Activated CD4-positive, alpha-beta T cell treated with anti-CD3 and anti-CD28 coated beads, Interleukin-2, amount 50 U/mL, for 4 hours (primary cell): ENCODE measurements around the gene FBH1.
"Not testable (repeated sequence)": the region's sequence is repeated elsewhere in the genome, so short reads cannot be mapped to it uniquely, and the experiment has no call there.

Experiments used
- DNase-seq, 2 experiments: peaks; one replicate each; pipeline ENCODE4 v3.0.0-alpha.2; 2020

The FBH1 gene

GRCh38 chr10:5961405-5962100 is 71.5 kb downstream of the FBH1 start:
- no peak for DNase-seq

GRCh38 chr10:5962358-5962940 is 72.4 kb downstream of the FBH1 start:
- DNase-seq: not testable (repeated sequence)

GRCh38 chr10:5963071-5963470 is 73.0 kb downstream of the FBH1 start:
- no peak for DNase-seq

- DNase-seq: no peak
Measured at GRCh38 chr10:5963591-5963990, 73.5 kb downstream of the FBH1 start.

- DNase-seq: no peak
Measured at GRCh38 chr10:5964736-5965135, 74.7 kb downstream of the FBH1 start.

GRCh38 chr10:5965266-5965665 is 75.2 kb downstream of the FBH1 start:
- DNase-seq: no peak

- DNase-seq: no peak
Measured at GRCh38 chr10:5968037-5968680, 78.1 kb downstream of the FBH1 start.

- no peak for DNase-seq
Measured at GRCh38 chr10:5968681-5969453, 78.8 kb downstream of the FBH1 start.

- DNase-seq: no peak
Measured at GRCh38 chr10:5970066-5970465, 80.0 kb downstream of the FBH1 start.

GRCh38 chr10:5970527-5970926 is 80.5 kb downstream of the FBH1 start:
- no peak for DNase-seq

GRCh38 chr10:5971315-5971832 is 81.3 kb downstream of the FBH1 start:
- DNase-seq: peak; percentile 21 to 25

- no peak for DNase-seq
Measured at GRCh38 chr10:5971886-5972285, 81.8 kb downstream of the FBH1 start.

GRCh38 chr10:5973069-5973468 is 83.0 kb downstream of the FBH1 start:
- DNase-seq: no peak

- DNase-seq: peak; percentile 35 to 46
Measured at GRCh38 chr10:5975641-5976473, 85.8 kb downstream of the FBH1 start.

GRCh38 chr10:5976512-5977470 is 86.7 kb downstream of the FBH1 start:
- DNase-seq: peak; percentile 31 to 32

GRCh38 chr10:5977471-5978229 is 87.6 kb downstream of the FBH1 start, which contains the start of gene IL15RA:
Gene IL15RA, minus strand, starts transcription at chr10:5977543. Its CDS starts 51 bp downstream, at chr10:5977492.
- peak; percentile 89 for DNase-seq

- no peak for DNase-seq
Measured at GRCh38 chr10:5978230-5978489, 88.1 kb downstream of the FBH1 start.

- DNase-seq: no peak
Measured at GRCh38 chr10:5981529-5981928, 91.5 kb downstream of the FBH1 start.

- DNase-seq: no peak
Measured at GRCh38 chr10:5983774-5984173, 93.7 kb downstream of the FBH1 start.

GRCh38 chr10:5985029-5985428 is 95.0 kb downstream of the FBH1 start:
- DNase-seq: no peak
